ENCODE results near the gene FITM1. TPM values are rescaled to one million over a fixed set of nuclear protein-coding genes. Genes with fewer than 3 reads are reported as not detected.

FITM1 gene
- total RNA-seq, 1 donor from 2014 or later = 1.0 TPM

DNA sequence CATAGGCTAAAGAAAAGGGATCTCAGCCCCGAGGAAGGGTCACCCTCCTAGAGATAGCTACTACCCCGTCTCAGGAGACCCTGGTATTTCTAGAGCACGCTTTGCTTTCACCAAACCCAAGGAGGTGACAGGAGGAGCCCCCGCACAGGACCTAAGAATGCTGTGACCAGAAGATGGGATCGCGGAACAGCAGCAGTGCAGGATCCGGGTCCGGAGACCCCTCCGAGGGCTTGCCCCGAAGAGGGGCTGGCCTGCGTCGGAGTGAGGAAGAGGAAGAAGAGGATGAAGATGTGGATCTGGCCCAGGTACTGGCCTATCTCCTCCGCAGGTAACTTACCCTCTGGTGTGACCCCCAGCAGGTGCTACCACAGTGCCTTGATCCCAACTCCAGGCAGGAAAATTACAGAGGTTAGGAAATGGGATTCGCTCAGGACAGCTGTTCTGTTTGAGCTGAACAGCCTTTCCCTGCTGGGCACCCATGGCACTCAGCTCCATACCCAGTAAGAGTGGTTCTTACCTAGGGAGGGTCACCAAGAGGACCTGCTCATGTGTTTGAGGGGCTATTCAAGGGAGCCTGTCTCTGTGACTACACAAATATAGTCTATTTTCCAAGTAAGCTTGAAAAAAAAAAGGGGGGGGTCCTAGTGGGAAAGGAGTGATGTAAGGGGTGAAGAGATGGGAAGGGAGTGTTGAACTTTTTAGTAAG lies 14.9 kb upstream of the FITM1 start:
- intact Hi-C loops (cut with micrococcal nuclease) = loop anchor here (1.0 to 10.0 kb wide), 4 partner anchors 21 to 791 kb away; partner anchors contain the start of genes CHMP4A, IPO4, PABPN1 and PSME1
- Mint-ChIP-seq H3K36me3 (ENCODE audit: low read depth) (peaks cover 48% of the 10 kb centered on the region), H3K9me3 (no peaks in the 10 kb centered on the region), H3K4me1 (ENCODE audit: low read depth) (peaks cover 29% of the 10 kb centered on the region), H3K27me3 (ENCODE audit: low read depth) (no peaks in the 10 kb centered on the region), H3K4me3 (ENCODE audit: low read depth) (peak overlapping the region; percentile 98), H3K27ac (peak overlapping the region; percentile 99)
- no peak for DNase-seq (ENCODE audit: low spot score)

DNA sequence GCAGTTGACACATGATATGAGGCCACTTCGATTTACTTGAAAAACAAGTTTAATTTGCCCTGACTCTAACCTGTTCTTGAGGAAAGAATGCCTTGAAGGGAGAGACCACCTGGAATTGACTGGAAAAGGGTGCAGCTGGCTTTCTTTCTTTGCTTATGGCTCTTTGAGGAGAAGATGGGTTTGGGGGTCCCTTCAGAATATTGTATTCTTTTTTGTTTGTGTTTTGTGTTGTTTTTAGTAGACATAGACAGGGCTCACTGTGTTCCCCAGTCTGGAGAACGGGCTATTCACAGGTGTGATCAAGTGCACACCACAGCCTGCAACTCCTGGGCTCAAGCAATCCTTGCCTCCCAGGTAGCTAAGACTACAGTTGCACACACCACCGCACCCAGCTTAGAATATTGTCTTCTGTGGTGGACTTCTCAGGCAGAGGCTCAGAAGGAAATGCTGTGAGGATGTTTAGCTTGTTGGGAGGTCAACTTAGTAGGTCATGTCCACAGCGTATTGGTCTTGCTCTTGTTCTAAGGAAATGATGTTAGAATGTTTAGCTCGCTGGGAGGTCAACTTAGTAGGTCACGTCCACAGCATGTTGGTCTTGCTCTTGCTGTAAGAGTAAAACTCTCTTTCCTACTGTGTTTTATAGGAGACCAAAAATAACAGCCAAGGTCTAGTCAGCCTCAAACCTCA lies 14.2 kb upstream of the FITM1 start:
- peaks cover 55% of the 10 kb centered on the region for H3K36me3 Mint-ChIP-seq (ENCODE audit: low read depth)
- no peaks in the 10 kb centered on the region for H3K9me3 Mint-ChIP-seq
- peak overlapping the region; percentile 99 for H3K27ac Mint-ChIP-seq
- intact Hi-C loops (cut with micrococcal nuclease) = loop anchor here (10.0 kb wide), 1 partner anchor 791 kb away; the partner anchor contains the start of gene PABPN1
- no peaks in the 10 kb centered on the region for H3K27me3 Mint-ChIP-seq (ENCODE audit: low read depth)
- no peak for DNase-seq (ENCODE audit: low spot score)
- H3K4me3 Mint-ChIP-seq (ENCODE audit: low read depth) = peak overlapping the region; percentile 98
- H3K4me1 Mint-ChIP-seq (ENCODE audit: low read depth) = peaks cover 27% of the 10 kb centered on the region

DNA sequence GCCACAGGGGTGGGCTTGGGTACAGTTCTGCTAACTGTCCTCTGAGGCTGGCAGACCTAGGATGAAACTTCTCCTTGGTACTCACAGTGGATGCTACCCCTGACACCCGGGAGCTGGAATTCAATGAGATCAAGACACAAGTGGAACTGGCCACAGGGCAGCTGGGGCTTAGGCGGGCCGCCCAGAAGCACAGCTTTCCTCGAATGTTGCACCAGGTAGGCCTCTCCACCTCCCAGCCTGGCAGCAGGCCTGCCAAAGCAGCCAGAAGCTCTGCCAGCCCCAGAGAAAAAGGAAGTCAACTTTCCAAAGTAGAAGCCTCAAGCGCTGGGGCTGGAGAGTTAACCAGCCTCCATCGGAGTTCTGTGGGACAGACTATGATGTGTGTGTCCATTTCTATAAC lies 13.3 kb upstream of the FITM1 start:
- H3K9me3 Mint-ChIP-seq = no peaks in the 10 kb centered on the region
- H3K4me1 Mint-ChIP-seq (ENCODE audit: low read depth) = peaks cover 26% of the 10 kb centered on the region
- intact Hi-C loops (cut with micrococcal nuclease) = loop anchor here (10.0 kb wide), 1 partner anchor 792 kb away; the partner anchor contains the start of gene PABPN1
- no peaks in the 10 kb centered on the region for H3K27me3 Mint-ChIP-seq (ENCODE audit: low read depth)
- no peak overlapping the region for H3K27ac Mint-ChIP-seq
- H3K36me3 Mint-ChIP-seq (ENCODE audit: low read depth) = peaks cover 60% of the 10 kb centered on the region
- DNase-seq (ENCODE audit: low spot score) = no peak
- no peak overlapping the region for H3K4me3 Mint-ChIP-seq (ENCODE audit: low read depth)

GRCh38 chr14:24119691-24120090 lies 10.8 kb upstream of the FITM1 start:
- H3K36me3 Mint-ChIP-seq (ENCODE audit: low read depth) = peaks cover 76% of the 10 kb centered on the region
- intact Hi-C loops (cut with micrococcal nuclease) = loop anchor here (10.0 kb wide), 1 partner anchor 795 kb away; the partner anchor contains the start of gene PABPN1
- H3K4me3 Mint-ChIP-seq (ENCODE audit: low read depth) = no peak overlapping the region
- H3K27me3 Mint-ChIP-seq (ENCODE audit: low read depth) = no peaks in the 10 kb centered on the region
- DNase-seq (ENCODE audit: low spot score) = no peak
- H3K4me1 Mint-ChIP-seq (ENCODE audit: low read depth) = peaks cover 26% of the 10 kb centered on the region
- no peak overlapping the region for H3K27ac Mint-ChIP-seq
- H3K9me3 Mint-ChIP-seq = no peaks in the 10 kb centered on the region

GRCh38 chr14:24121210-24121609 lies 9.2 kb upstream of the FITM1 start:
- H3K9me3 Mint-ChIP-seq = no peaks in the 10 kb centered on the region
- H3K27ac Mint-ChIP-seq = no peak overlapping the region
- DNase-seq (ENCODE audit: low spot score) = no peak
- intact Hi-C loops (cut with micrococcal nuclease) = no loop called here
- no peak overlapping the region for H3K4me3 Mint-ChIP-seq (ENCODE audit: low read depth)
- H3K27me3 Mint-ChIP-seq (ENCODE audit: low read depth) = no peaks in the 10 kb centered on the region
- peaks cover 15% of the 10 kb centered on the region for H3K4me1 Mint-ChIP-seq (ENCODE audit: low read depth)
- peaks cover 67% of the 10 kb centered on the region for H3K36me3 Mint-ChIP-seq (ENCODE audit: low read depth)

GRCh38 chr14:24122416-24122815 lies 8.0 kb upstream of the FITM1 start:
- intact Hi-C loops (cut with micrococcal nuclease) = no loop called here
- H3K27ac Mint-ChIP-seq = no peak overlapping the region
- H3K36me3 Mint-ChIP-seq (ENCODE audit: low read depth) = peaks cover 57% of the 10 kb centered on the region

DNA sequence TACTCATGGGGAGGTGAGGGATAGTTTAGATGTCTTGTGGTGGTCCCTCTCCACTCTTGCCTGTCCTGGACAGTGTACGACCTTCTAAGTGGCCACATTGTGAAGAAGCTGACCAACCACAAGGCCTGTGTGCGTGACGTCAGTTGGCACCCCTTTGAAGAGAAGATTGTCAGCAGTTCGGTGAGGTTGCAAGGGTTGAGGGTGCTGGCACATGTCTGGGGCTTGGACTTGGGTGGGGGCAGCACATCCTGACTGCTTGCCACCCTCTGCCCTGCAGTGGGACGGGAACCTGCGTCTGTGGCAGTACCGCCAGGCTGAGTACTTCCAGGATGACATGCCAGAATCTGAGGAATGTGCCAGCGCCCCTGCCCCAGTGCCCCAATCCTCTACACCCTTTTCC lies 7.6 kb upstream of the FITM1 start:
- peaks cover 52% of the 10 kb centered on the region for H3K36me3 Mint-ChIP-seq (ENCODE audit: low read depth)
- intact Hi-C loops (cut with micrococcal nuclease) = no loop called here
- H3K4me1 Mint-ChIP-seq (ENCODE audit: low read depth) = peaks cover 7% of the 10 kb centered on the region
- no peaks in the 10 kb centered on the region for H3K27me3 Mint-ChIP-seq (ENCODE audit: low read depth)
- H3K4me3 Mint-ChIP-seq (ENCODE audit: low read depth) = no peak overlapping the region
- H3K27ac Mint-ChIP-seq = no peak overlapping the region
- no peaks in the 10 kb centered on the region for H3K9me3 Mint-ChIP-seq
- no peak for DNase-seq (ENCODE audit: low spot score)

More at GRCh38 chr14:24122416-24122815, 8.0 kb upstream of the FITM1 start:
- Mint-ChIP-seq H3K9me3 (no peaks in the 10 kb centered on the region), H3K4me3 (ENCODE audit: low read depth) (no peak overlapping the region), H3K27me3 (ENCODE audit: low read depth) (no peaks in the 10 kb centered on the region), H3K4me1 (ENCODE audit: low read depth) (peaks cover 9% of the 10 kb centered on the region)
- no peak for DNase-seq (ENCODE audit: low spot score)

DNA sequence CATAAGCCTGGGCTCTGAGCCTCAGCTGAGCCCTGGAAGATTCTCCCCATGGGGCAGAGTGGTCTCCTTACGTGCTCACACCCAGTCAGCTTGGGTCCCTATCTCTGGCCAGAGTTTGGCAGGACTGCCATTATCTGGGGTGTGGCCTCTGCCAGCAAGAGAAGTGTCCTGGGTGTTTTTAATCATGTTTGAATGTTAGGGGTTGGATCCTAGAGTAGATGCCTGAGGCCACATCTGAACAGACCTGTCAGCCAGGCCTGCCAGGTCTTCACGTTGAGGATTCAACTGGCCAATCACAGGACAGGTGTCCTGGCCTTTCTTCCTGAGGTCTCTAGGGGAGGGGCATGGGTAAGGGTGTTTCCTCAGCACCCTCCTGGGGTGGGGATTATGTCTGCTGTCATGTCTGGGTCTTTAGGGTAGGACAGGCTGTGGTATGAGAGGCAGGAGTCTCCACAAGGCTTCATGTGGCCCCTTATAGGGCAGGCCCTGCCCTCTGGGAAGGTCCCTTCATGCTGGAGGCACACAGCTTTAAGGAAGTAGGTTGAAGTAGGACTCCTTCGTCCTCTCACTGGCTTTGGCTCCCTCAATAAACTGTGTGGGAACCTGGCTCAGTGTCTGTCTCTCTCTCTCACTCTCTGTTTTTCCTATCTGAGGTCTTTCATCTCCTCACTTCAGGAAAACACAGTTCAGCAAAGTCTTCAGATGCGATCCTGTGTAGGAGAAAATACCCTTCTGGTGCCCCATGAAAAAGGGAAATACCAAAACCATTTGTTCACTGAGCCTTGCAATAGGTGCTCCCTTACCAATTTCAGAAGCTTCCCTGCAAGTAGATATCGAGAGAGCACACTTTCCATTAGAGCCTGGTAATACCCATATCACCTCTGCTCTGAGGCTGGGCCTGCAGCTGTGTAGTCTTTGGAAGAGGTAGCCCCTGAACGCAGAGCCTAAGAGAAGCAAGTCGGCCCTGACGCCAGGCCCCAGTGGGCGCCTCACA lies 6.7 kb upstream of the FITM1 start:
- H3K9me3 Mint-ChIP-seq = no peaks in the 10 kb centered on the region
- no peak overlapping the region for H3K27ac Mint-ChIP-seq
- H3K27me3 Mint-ChIP-seq (ENCODE audit: low read depth) = no peaks in the 10 kb centered on the region
- H3K4me1 Mint-ChIP-seq (ENCODE audit: low read depth) = peaks cover 5% of the 10 kb centered on the region
- intact Hi-C loops (cut with micrococcal nuclease) = no loop called here
- DNase-seq (ENCODE audit: low spot score) = no peak
- H3K36me3 Mint-ChIP-seq (ENCODE audit: low read depth) = peaks cover 44% of the 10 kb centered on the region
- no peak overlapping the region for H3K4me3 Mint-ChIP-seq (ENCODE audit: low read depth)

DNA sequence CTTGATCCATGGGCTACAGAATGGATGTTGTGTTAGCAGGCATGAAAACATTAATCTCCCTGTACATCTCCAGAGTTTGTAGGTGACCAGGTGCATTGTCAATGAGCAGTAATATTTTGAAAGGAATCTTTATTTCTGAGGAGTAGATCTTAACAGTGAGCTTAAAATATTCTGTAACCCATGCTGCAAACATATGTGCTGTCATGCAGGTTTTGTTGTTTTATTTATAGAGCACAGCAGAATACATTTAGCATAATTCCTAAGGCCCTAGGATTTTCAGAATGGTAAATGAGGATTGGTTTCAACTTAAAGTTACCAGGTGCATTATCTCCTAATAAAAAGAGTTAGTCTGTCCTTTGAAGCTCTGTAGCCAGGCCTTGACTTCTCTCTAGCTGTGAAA lies 3.5 kb upstream of the FITM1 start:
- intact Hi-C loops (cut with micrococcal nuclease) = no loop called here
- Mint-ChIP-seq H3K4me1 (ENCODE audit: low read depth) (peaks cover 2% of the 10 kb centered on the region), H3K9me3 (no peaks in the 10 kb centered on the region), H3K27ac (no peak overlapping the region), H3K27me3 (ENCODE audit: low read depth) (no peaks in the 10 kb centered on the region), H3K36me3 (ENCODE audit: low read depth) (peaks cover 16% of the 10 kb centered on the region), H3K4me3 (ENCODE audit: low read depth) (no peak overlapping the region)
- no peak for DNase-seq (ENCODE audit: low spot score)

GRCh38 chr14:24127673-24128072 lies 2.8 kb upstream of the FITM1 start:
- H3K9me3 Mint-ChIP-seq = no peaks in the 10 kb centered on the region
- no peaks in the 10 kb centered on the region for H3K27me3 Mint-ChIP-seq (ENCODE audit: low read depth)
- no peak overlapping the region for H3K4me3 Mint-ChIP-seq (ENCODE audit: low read depth)
- no peak for DNase-seq (ENCODE audit: low spot score)
- intact Hi-C loops (cut with micrococcal nuclease) = no loop called here
- H3K4me1 Mint-ChIP-seq (ENCODE audit: low read depth) = peaks cover 9% of the 10 kb centered on the region
- H3K27ac Mint-ChIP-seq = no peak overlapping the region
- H3K36me3 Mint-ChIP-seq (ENCODE audit: low read depth) = peaks cover 16% of the 10 kb centered on the region

DNA sequence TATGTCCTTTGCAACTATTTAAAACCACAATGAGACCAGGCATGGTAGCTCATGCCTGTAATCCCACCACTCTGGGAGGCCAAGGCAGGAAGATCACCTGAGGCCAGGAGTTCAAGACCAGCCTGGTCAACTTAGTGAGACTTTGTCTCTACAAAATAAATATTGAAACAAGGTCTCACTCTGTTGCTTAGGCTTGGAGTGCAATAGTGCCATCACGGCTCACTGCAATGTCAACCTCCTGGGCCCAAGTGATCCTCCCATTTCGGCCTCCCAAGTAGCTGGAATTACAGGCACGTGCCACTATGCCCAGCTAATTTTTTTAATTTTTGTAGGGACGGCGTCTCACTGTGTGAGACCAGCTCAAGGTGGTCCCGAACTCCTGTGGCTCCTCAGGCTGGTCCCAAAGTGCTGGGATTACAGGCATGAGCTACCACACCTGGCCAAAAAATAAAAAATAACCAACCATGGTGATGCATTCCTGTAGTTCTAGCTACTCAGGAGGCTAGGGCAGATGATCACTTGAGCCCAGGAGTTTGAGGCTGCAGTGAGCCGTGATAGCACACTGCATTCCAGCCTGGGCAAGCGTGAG lies 955 bp upstream of the FITM1 start:
- intact Hi-C loops (cut with micrococcal nuclease) = no loop called here
- no peaks in the 10 kb centered on the region for H3K9me3 Mint-ChIP-seq
- peaks cover 8% of the 10 kb centered on the region for H3K36me3 Mint-ChIP-seq (ENCODE audit: low read depth)
- H3K4me1 Mint-ChIP-seq (ENCODE audit: low read depth) = peaks cover 13% of the 10 kb centered on the region
- DNase-seq (ENCODE audit: low spot score) = no peak
- H3K4me3 Mint-ChIP-seq (ENCODE audit: low read depth) = no peak overlapping the region
- H3K27me3 Mint-ChIP-seq (ENCODE audit: low read depth) = no peaks in the 10 kb centered on the region
- H3K27ac Mint-ChIP-seq = no peak overlapping the region
